Breast epithelium (tissue), 3 donors: Measurements from ENCODE around the gene ARID4B.

ENCODE experiments used
- CTCF ChIP-seq, 3 donors: fragments of 450-650 bp; IDR thresholded peaks; one replicate each; pipeline ENCODE4 v1.5.1; 2016 to 2017; ENCODE audit warnings: antibody characterized with exemption in 3 of 3, mild to moderate bottlenecking in 3 of 3, moderate library complexity in 3 of 3
- POLR2A ChIP-seq: fragments of 450-650 bp; IDR thresholded peaks from one replicate; pipeline ENCODE4 v1.6.1; 2016; ENCODE audit warnings: antibody characterized with exemption, mild to moderate bottlenecking, moderate library complexity
- POLR2AphosphoS5 ChIP-seq, 3 donors: sonication (generic); formaldehyde crosslinking; IDR thresholded peaks; one replicate each; pipeline ENCODE4 v1.6.1; 2017; ENCODE audit warnings: antibody characterized with exemption in 3 of 3

GRCh38 chr1:235207209-235207565 lies 120.8 kb downstream of the ARID4B start:
- TF ChIP-seq CTCF (IDR thresholded peaks at IDR 0.05) (no peak), POLR2AphosphoS5 (IDR thresholded peaks at IDR 0.05) (no peak), POLR2A (no peak)
